ENCODE results near the gene MARS1. TPM values are rescaled to one million over a fixed set of nuclear protein-coding genes. Genes with fewer than 3 reads are reported as not detected.

The MARS1 gene
- total and polyA plus RNA-seq, 5 experiments from 2014 or later = 81.0 to 386 (median 93.5) TPM

GRCh38 chr12:57475271-57476161 lies 12.4 kb upstream of the MARS1 start:
- DNase-seq (peak in 1 of 10 donors; percentile 63), ATAC-seq (no peak)
- no peaks in the 10 kb centered on the region for H3K27me3 Mint-ChIP-seq
- peaks cover 44 to 92% (median 84%) of the 10 kb centered on the region in 4 donors for H3K4me1 Mint-ChIP-seq
- H3K36me3 Mint-ChIP-seq = peaks cover 5 to 53% (median 10%) of the 10 kb centered on the region in 3 donors
- POLR2A ChIA-PET = interaction anchor here (0.6 to 10.3 kb wide), 9 partner anchors 8 to 48 kb away, joined by 3 to 135 read pairs (median 20); partner anchors contain the start of genes DDIT3, GLI1 and MARS1
- peak overlapping the region; percentile 95 to 100 (median 100) for H3K27ac Mint-ChIP-seq
- no peaks in the 10 kb centered on the region for H3K9me3 Mint-ChIP-seq
- peak overlapping the region; percentile 62 to 100 (median 98) for H3K4me3 Mint-ChIP-seq

GRCh38 chr12:57476162-57476992 lies 11.5 kb upstream of the MARS1 start:
- Mint-ChIP-seq H3K27me3 (no peaks in the 10 kb centered on the region), H3K4me3 (peak overlapping the region; percentile 94 to 100 (median 98)), H3K9me3 (no peaks in the 10 kb centered on the region), H3K4me1 (peaks cover 48 to 95% (median 88%) of the 10 kb centered on the region in 4 donors), H3K36me3 (peaks cover 5 to 47% (median 10%) of the 10 kb centered on the region in 3 donors), H3K27ac (peak overlapping the region; percentile 97 to 100 (median 100))
- peak; percentile 13 to 41 for ATAC-seq
- DNase-seq = peak; percentile 59 to 90 (median 76)
- POLR2A ChIA-PET = interaction anchor here (0.6 to 10.3 kb wide), 13 partner anchors 11 to 265 kb away, joined by 3 to 135 read pairs (median 4); partner anchors contain the start of genes DDIT3, GLI1, MARS1 and PIP4K2C

- H3K9me3 Mint-ChIP-seq = no peaks in the 10 kb centered on the region
- POLR2A ChIA-PET = interaction anchor here (0.6 to 10.3 kb wide), 20 partner anchors 8 to 387 kb away, joined by 3 to 135 read pairs (median 4); partner anchors contain the start of genes DDIT3, GLI1, MARS1 and PIP4K2C
- ATAC-seq (peak; percentile 21 to 26), DNase-seq (peak in 5 of 10 donors; percentile 32 to 70 (median 61))
- H3K27ac Mint-ChIP-seq = peak overlapping the region; percentile 97 to 100 (median 100)
- peaks cover 5 to 39% (median 10%) of the 10 kb centered on the region in 3 donors for H3K36me3 Mint-ChIP-seq
- peaks cover 53 to 95% (median 87%) of the 10 kb centered on the region in 4 donors for H3K4me1 Mint-ChIP-seq
- H3K27me3 Mint-ChIP-seq = no peaks in the 10 kb centered on the region
- peak overlapping the region; percentile 94 to 100 (median 98) for H3K4me3 Mint-ChIP-seq
Observed at GRCh38 chr12:57476993-57477709, 10.7 kb upstream of the MARS1 start.

- H3K4me1 Mint-ChIP-seq = peaks cover 50 to 88% (median 80%) of the 10 kb centered on the region in 4 donors
- peak overlapping the region; percentile 94 to 100 (median 98) for H3K4me3 Mint-ChIP-seq
- ATAC-seq (peak; percentile 43 to 46), DNase-seq (peak in 9 of 10 donors; percentile 27 to 80 (median 54))
- H3K9me3 Mint-ChIP-seq = no peaks in the 10 kb centered on the region
- POLR2A ChIA-PET = interaction anchor here (0.7 to 10.3 kb wide), 18 partner anchors 9 to 388 kb away, joined by 3 to 135 read pairs (median 4); partner anchors contain the start of genes DDIT3, GLI1, MARS1 and PIP4K2C
- H3K27me3 Mint-ChIP-seq = no peaks in the 10 kb centered on the region
- H3K36me3 Mint-ChIP-seq = peaks cover 5 to 31% (median 8%) of the 10 kb centered on the region in 3 donors
- peak overlapping the region; percentile 97 to 100 (median 100) for H3K27ac Mint-ChIP-seq
Observed at GRCh38 chr12:57477710-57478681, 9.9 kb upstream of the MARS1 start.

GRCh38 chr12:57479043-57479375 lies 8.9 kb upstream of the MARS1 start:
- H3K4me3 Mint-ChIP-seq = peak overlapping the region; percentile 94 to 100 (median 98)
- peak overlapping the region; percentile 97 to 100 (median 100) for H3K27ac Mint-ChIP-seq
- no peaks in the 10 kb centered on the region for H3K9me3 Mint-ChIP-seq
- ATAC-seq = no peak
- no peaks in the 10 kb centered on the region for H3K27me3 Mint-ChIP-seq
- peaks cover 5 to 21% (median 8%) of the 10 kb centered on the region in 3 donors for H3K36me3 Mint-ChIP-seq
- no peak for DNase-seq
- POLR2A ChIA-PET = interaction anchor here (1.0 to 10.3 kb wide), 6 partner anchors 11 to 262 kb away, joined by 3 to 135 read pairs (median 18); partner anchors contain the start of genes DDIT3, GLI1 and MARS1
- peaks cover 44 to 86% (median 77%) of the 10 kb centered on the region in 4 donors for H3K4me1 Mint-ChIP-seq

- ATAC-seq (peak; percentile 57 to 71), DNase-seq (peak in 9 of 10 donors; percentile 42 to 90 (median 79))
- Mint-ChIP-seq H3K4me1 (peaks cover 39 to 80% (median 71%) of the 10 kb centered on the region in 4 donors), H3K27ac (peak within 1 kb of the TSS; percentile 97 to 100 (median 100)), H3K4me3 (peak within 1 kb of the TSS; percentile 94 to 100 (median 98)), H3K9me3 (no peaks in the 10 kb centered on the region), H3K27me3 (no peaks in the 10 kb centered on the region), H3K36me3 (peaks cover under 1 to 15% (median 4%) of the 10 kb centered on the region in 3 donors)
- POLR2A ChIA-PET = interaction anchor here (0.8 to 10.3 kb wide), 13 partner anchors 10 to 265 kb away, joined by 3 to 135 read pairs (median 4); partner anchors contain the start of genes DDIT3, GLI1, INHBE and MARS1
Observed at GRCh38 chr12:57479376-57480115, 8.3 kb upstream of the MARS1 start, which contains the start of gene ARHGAP9. Gene ARHGAP9 (minus strand): TSS chr12:57479866. CDS start chr12:57479406, 460 bp downstream.

GRCh38 chr12:57481671-57482070 lies 6.2 kb upstream of the MARS1 start:
- DNase-seq (no peak), ATAC-seq (no peak)
- no peaks in the 10 kb centered on the region for H3K9me3 Mint-ChIP-seq
- H3K27me3 Mint-ChIP-seq = no peaks in the 10 kb centered on the region
- peaks cover 29 to 61% (median 55%) of the 10 kb centered on the region in 4 donors for H3K4me1 Mint-ChIP-seq
- peak overlapping the region in 8 of 10 donors; percentile 13 to 99 (median 60) for H3K4me3 Mint-ChIP-seq
- POLR2A ChIA-PET = interaction anchor here (0.8 to 10.3 kb wide), 4 partner anchors 8 to 36 kb away, joined by 4 to 135 read pairs (median 74); partner anchors contain the start of genes DDIT3, GLI1 and INHBE
- peak overlapping the region; percentile 97 to 100 (median 100) for H3K27ac Mint-ChIP-seq
- H3K36me3 Mint-ChIP-seq = no peaks in the 10 kb centered on the region

- H3K4me3 Mint-ChIP-seq = peak overlapping the region in 1 of 10 donors; percentile 16
Observed at GRCh38 chr12:57483466-57483865, 4.4 kb upstream of the MARS1 start.

GRCh38 chr12:57485695-57486094 lies 2.2 kb upstream of the MARS1 start:
- peaks cover 20 to 47% (median 46%) of the 10 kb centered on the region in 4 donors for H3K4me1 Mint-ChIP-seq
- POLR2A ChIA-PET = interaction anchor here (0.7 to 6.4 kb wide), 2 partner anchors 10 to 120 kb away, joined by 3 to 65 read pairs; no protein-coding TSS in a partner anchor
- ATAC-seq (no peak), DNase-seq (no peak)
- peaks cover 0 to 22% (median 0%) of the 10 kb centered on the region in 3 donors for H3K36me3 Mint-ChIP-seq
- H3K27ac Mint-ChIP-seq = peak overlapping the region in 7 of 10 donors; percentile 11 to 73 (median 41)
- no peaks in the 10 kb centered on the region for H3K27me3 Mint-ChIP-seq
- no peak overlapping the region for H3K4me3 Mint-ChIP-seq
- no peaks in the 10 kb centered on the region for H3K9me3 Mint-ChIP-seq

More at GRCh38 chr12:57483466-57483865, 4.4 kb upstream of the MARS1 start:
- no peak for ATAC-seq
- DNase-seq = no peak
- Mint-ChIP-seq H3K27me3 (no peaks in the 10 kb centered on the region), H3K36me3 (peaks cover 0 to 6% (median 0%) of the 10 kb centered on the region in 3 donors), H3K9me3 (no peaks in the 10 kb centered on the region), H3K4me1 (peaks cover 30 to 56% (median 53%) of the 10 kb centered on the region in 4 donors), H3K27ac (peak overlapping the region in 9 of 10 donors; percentile 14 to 86 (median 67))
- POLR2A ChIA-PET = interaction anchor here (0.8 to 10.3 kb wide), 2 partner anchors 8 to 35 kb away, joined by 4 to 135 read pairs; partner anchors contain the start of gene DDIT3

All from naive thymus-derived CD8-positive, alpha-beta T cell (primary cell).